ENCODE measurements around the gene CTF1.
A peak's percentile ranks its signal among the peaks of the same experiment; 100 is the strongest.

CTF1 gene

DNA sequence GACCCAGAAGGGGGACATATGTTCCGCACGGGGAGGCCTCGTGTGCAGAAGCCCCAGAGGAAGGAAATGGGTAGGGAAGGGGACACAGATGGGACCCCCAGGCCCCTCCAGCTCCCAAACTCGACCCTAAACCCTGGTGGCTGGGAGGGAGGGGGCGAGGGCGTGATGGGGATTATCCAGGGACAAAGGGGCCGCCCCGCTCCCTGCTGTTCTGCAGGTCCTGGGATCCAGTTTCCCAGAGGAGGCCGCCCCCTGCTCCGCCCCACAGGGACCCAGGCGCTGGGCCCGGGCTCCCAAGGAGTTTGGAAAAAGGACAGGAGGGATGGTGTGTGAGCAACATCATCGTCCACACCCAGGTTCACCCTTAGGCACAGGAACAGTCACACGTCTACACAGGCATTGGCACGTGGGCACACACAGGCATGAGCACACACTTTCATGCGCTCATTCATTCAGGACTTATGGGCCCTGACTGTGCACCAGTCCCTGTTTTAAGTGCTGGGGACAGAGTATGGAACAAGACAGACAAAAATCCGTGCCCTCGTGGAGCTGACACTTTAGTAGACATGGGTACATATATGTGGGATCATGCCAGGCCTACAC lies 14.1 kb downstream of the CTF1 start:
- no peak for DNase-seq (ENCODE audit: low read depth in 2 of 2)

DNA sequence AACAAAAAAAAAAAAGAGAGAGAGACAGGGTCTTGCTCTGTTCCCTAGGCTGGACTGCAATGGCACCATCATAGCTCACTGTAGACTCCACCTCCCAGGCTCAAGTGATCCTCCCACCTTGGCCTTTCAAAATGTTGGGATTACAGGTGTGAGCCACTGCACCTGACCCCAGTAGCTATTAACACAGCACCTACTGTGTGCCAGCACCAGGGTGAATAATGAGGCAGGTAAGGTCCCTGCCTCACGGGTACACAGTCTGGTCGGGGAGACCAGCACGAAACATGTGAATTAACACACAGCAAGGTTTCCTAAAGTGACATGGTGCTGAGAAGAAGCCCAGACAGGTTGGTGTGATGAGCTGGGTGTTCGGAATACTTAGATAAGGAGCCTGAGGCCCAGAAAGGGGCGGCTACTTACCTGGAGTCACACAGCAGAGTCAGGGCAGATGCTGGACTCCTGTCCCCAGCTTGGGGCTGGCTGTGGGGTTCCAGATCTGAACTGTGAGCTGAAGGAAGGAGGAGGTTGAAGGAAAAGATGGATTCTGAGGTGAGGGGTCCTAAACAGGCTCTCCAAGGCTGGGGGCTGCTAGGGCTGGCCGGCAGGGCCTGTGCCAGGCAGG lies 16.5 kb downstream of the CTF1 start:
- DNase-seq (ENCODE audit: low read depth in 2 of 2) = no peak

GRCh38 chr16:30914830-30915229 lies 18.4 kb downstream of the CTF1 start:
- no peak for DNase-seq (ENCODE audit: low read depth in 2 of 2)

GRCh38 chr16:30918614-30919013 lies 22.2 kb downstream of the CTF1 start:
- DNase-seq (ENCODE audit: low read depth in 2 of 2) = no peak

DNA sequence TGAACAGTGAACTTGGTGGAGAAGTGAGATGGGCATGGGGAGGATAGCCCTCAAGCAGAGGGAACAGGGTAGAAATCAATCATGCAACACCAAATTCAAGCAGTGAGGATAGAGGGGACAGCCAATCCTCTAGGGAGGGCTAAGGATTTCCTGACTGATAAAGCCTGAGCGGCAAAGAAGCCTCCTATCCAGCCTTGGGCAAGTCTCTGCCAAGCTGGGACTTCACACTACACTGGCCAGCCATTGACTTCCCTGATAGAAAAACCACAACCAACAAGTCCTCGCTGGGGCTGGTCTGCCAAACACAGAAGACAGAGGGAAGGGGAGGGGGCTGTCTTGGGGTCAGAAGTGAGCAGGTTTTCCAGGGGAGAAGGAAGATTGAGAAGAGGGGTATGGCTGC lies 24.5 kb downstream of the CTF1 start:
- no peak for DNase-seq (ENCODE audit: low read depth in 2 of 2)

GRCh38 chr16:30921459-30921747 lies 25.0 kb downstream of the CTF1 start:
- no peak for DNase-seq (ENCODE audit: low read depth in 2 of 2)

DNA sequence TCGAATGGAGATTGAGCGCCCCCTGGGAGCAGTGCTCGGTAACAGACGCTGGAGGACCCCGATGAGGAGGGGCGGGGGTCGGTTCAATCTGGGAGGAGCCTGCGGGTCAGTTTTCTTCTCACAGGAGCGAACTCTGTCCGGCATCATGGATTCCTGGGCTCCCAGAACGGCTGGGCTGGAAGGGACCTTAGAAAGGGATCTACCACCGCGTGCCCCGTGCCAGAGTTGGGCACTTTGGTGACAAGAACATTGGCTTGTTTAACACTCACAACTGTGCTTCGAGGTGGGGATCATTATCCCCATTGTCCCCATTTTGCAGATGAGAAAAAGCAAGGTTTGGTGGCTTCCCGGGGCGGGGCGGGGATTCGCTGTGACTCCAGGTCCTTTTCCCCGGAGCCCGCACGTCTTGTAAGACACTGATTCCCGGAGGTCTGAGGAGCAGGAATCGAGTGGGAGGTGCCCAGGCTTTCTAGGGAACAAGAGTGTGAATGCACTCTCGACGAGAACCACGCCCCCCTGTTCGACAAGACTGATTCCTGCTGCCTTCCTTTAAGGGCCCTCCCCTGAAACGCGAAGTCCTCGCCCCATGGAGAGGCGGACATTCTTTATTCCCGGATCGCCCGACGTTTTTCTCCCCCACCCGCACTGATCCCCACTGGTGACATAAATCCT lies 25.5 kb downstream of the CTF1 start:
- DNase-seq (ENCODE audit: low read depth in 2 of 2) = peak; percentile 78 to 80

- peak; percentile 98 to 100 for DNase-seq (ENCODE audit: low read depth in 2 of 2)
Observed at GRCh38 chr16:30922420-30922959, 26.1 kb downstream of the CTF1 start.

DNA sequence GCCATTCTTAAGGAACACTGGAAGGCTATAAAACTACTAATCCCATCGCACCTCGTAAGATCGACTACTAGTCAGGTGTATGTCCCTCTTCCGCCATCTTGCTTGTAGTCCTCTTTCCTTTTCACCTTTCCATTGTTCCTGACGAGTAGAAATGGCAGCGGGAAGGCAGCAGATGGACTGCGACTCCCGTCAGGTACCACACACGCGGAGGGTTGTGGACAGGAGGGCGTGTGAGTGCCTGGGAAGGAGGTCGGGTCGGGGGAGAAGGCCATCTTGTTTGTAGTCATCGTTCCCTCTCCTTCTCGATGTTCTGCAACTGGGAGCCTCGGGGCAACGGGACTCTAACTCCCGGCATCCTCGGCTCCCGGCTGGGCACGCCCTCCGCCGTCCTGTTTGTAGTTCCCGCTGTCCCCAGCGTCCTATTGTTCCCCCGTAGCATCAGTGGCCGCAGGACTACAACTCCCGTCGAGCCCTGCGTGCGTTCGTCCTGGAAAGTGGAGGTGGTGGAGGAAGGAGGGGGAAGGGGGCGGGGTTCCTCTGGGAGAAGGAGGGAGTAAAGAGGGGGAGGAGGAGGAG lies 26.6 kb downstream of the CTF1 start:
- DNase-seq (ENCODE audit: low read depth in 2 of 2) = peak; percentile 91 to 96

GRCh38 chr16:30923554-30924075 lies 27.2 kb downstream of the CTF1 start, which contains the start of gene FBXL19:
FBXL19 (plus strand) TSS chr16:30923572; CDS start chr16:30925755, 2,183 bp downstream.
- no peak for DNase-seq (ENCODE audit: low read depth in 2 of 2)

- DNase-seq (ENCODE audit: low read depth in 2 of 2) = no peak
Observed at GRCh38 chr16:30924076-30924912, 27.9 kb downstream of the CTF1 start.

GRCh38 chr16:30924913-30925631 lies 28.7 kb downstream of the CTF1 start:
- no peak for DNase-seq (ENCODE audit: low read depth in 2 of 2)

DNA sequence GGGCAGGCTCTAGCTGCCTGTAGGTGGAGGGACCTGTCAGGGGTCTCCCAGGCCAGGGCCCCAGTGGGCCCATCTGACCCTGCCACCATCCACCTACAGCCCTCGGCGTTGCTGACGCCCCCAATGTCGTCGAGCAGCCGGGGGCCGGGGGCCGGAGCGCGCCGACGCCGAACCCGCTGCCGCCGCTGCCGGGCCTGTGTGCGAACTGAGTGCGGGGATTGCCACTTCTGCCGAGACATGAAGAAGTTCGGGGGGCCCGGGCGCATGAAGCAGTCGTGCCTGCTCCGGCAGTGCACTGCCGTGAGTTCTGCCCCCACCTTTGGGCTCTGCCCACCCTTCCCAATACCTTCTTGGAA lies 29.2 kb downstream of the CTF1 start:
- DNase-seq (ENCODE audit: low read depth in 2 of 2) = no peak

GRCh38 chr16:30925995-30926811 lies 29.8 kb downstream of the CTF1 start:
- DNase-seq (ENCODE audit: low read depth in 2 of 2) = no peak

- no peak for DNase-seq (ENCODE audit: low read depth in 2 of 2)
Observed at GRCh38 chr16:30926937-30927788, 30.7 kb downstream of the CTF1 start.

DNA sequence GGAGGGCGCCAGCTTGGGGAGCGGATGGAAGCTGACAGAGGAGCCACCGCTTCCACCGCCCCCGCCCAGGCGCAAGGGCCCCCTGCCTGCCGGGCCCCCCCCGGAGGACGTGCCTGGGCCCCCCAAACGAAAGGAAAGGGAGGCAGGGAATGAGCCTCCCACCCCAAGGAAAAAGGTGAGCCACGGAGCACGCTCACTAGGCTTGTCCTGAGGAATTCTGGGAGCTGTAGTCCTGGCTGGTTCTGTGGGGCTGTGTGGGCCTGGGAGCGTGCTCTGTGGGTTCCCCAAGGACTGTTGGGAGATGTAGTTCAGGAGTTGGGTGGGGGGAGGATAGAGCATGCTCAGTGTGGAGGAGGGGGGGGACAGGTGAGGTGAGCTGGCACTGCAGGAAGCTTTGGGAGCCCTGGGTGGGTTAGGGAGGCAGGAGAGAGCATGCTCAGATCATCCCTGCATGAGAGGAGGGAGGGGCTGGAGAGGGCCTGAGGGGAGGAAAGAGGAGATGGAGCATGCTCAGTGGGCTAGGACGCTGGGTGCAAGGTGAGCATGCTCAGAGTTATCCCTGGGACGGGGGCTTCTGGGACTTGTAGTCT lies 31.5 kb downstream of the CTF1 start:
- no peak for DNase-seq (ENCODE audit: low read depth in 2 of 2)

- no peak for DNase-seq (ENCODE audit: low read depth in 2 of 2)
Observed at GRCh38 chr16:30928390-30928789, 32.0 kb downstream of the CTF1 start.

DNA sequence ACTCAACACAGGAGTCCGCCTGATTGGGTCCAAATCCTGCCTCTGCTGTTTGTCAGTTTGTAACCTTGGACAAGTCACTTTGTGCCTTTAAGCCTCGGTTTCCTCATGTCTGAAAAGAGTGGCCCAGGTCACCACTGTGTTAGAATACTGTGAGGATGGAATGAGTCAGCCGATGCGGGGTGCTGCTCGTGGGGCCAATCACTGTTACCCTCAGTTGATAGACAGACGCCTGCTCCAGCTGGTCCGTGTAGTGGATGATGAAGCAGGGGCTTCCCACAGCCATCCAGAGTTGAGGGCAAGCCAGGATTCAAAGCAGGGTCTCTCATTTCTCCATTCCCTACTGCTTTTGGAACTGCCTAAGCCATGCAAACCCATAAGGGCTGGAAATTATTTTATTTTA lies 32.8 kb downstream of the CTF1 start:
- no peak for DNase-seq (ENCODE audit: low read depth in 2 of 2)

DNA sequence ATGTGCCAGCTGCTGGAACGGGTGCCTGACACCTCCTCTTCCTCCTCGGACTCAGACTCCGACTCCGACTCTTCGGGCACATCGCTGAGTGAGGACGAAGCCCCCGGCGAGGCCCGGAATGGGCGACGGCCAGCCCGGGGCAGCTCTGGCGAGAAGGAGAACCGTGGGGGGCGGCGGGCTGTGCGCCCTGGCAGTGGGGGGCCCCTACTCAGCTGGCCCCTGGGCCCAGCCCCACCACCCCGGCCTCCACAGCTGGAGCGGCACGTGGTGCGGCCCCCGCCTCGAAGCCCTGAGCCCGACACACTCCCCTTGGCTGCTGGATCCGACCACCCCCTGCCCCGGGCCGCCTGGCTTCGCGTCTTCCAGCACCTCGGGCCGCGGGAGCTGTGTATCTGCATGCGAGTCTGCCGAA lies 33.8 kb downstream of the CTF1 start:
- DNase-seq (ENCODE audit: low read depth in 2 of 2) = no peak
